OCI-LY1 (cell line): Measurements from ENCODE around the gene F2.

Experiments used
- CTCF ChIP-seq: fragments of 200-600 bp; sonication (generic), shearing (Covaris generic); IDR thresholded peaks from 2 replicates; pipeline ENCODE4 v1.5.1; 2017; ENCODE audit warnings: mild to moderate bottlenecking, antibody characterized with exemption, low read length, moderate library complexity, mixed read lengths
- EZH2 ChIP-seq: fragments of 200-600 bp; sonication (generic), shearing (Covaris generic); IDR thresholded peaks from 2 replicates; pipeline ENCODE4 v1.8.0; 2017; ENCODE audit warnings: borderline replicate concordance, mixed run types, mild to moderate bottlenecking, antibody characterized with exemption, low read length, moderate library complexity, mixed read lengths

DNA sequence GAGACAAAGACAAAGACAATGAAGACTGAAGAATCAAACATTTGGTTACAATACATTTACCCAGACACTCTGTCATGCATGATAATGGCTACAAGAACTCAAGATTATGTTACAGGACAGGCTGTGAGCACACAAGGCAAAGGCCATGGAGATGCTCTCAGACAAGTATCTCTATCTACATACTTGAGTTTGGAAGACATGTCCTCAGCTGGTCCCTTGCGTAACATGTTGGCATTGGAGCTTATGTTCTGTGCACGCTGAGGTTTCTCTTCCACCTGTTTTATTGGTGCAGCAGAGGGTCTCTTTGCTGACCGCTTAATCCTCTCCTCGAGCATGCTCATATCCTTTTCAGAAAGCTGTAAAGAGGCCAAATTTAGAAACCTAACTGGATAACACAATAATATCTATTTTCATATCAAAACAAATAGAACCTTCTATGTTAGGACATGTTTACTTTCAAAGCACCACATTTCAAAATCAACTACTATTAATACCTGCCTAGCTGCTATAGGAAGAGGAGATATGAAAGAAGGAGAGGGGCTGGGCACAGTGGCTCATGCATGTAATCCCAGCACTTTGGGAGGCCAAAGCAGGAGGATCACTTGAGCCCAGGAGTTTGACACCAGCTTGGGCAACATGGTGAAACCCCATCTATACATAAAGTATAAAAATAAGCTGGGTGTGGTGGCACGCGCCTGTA is 41.6 kb downstream of the F2 start:
- TF ChIP-seq CTCF = no peak
- TF ChIP-seq EZH2 = no peak
